HG02981 (cell line): Measurements from ENCODE around the gene EVPL.
"Not testable (repeated sequence)": the region's sequence is repeated elsewhere in the genome, so short reads cannot be mapped to it uniquely, and the experiment has no call there.

Experiments used
- ATAC-seq: cut with Tn5 transposase; IDR thresholded peaks from one replicate; pipeline ENCODE4 v1.9.1; 2021; ENCODE audit warnings: mild to moderate bottlenecking, moderate library complexity; ENCODE audit not compliant: unreplicated experiment

EVPL gene

GRCh38 chr17:75970011-75970523 lies 57.0 kb downstream of the EVPL start:
- no peak for ATAC-seq

DNA sequence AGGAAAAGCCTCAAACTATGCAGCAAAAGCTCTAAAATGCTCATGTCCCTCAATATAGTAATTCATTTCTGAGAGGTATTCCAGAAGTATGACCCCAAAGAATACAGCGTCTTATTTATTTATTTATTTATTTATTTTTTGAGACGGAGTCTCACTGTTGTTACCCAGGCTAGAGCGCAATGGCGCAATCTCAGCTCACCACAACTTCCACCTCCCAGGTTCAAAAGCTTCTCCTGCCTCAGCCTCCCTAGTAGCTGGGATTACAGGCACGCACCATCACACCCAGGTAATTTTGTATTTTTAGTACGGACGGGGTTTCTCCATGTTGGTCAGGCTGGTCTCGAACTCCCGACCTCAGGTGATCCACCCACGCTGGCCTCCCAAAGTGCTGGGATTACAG lies 58.1 kb downstream of the EVPL start:
- ATAC-seq, result not testable (repeated sequence)

DNA sequence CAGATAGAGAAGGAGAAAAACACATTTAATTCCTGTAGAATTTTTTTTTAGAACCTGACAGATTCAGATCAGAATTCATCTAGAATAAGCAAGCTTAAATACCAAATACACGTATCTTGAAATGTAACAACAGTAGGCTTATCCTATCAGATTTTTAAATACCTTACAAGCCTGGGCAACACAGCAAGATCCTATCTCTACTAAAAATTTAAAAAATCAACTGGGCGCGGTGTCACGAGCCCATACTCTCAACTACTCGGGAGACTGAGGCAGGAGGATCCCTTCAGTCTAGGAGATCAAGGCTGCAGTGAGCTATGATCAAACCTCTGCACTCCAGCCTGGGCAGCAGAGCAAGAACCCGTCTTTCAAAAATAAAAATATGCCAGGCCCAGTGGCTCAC lies 61.6 kb downstream of the EVPL start:
- ATAC-seq, result no peak

DNA sequence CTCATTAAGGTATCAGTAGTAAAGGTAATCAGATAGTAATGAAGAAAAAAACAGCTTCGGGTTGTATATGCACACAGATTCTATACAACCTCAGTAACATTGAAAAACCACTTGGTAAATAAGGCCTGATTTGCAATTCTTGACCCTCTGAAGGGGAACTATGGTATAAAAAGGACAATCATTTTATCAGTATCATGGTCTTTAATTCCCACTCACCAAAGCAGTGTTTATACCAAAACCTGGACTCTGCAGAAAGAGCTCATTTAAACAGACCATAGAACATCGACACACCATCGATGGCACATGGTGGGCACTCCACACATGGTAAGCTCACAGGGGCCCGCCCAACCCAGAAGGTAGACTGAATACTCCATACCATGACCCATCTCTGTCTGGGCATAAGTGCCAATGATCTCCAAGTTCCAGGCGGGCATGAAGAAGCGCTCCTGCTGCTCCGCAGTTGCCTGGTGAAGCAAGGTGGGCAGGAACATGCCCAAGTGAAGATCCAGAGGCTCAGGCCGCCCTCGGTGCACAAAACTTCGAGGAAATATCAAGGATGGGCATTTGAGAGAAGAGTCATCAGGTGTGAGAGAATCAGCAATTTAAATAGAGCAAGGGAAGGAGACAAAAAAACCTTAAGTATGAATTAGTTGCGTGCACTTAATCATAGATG lies 67.1 kb downstream of the EVPL start:
- no peak for ATAC-seq

DNA sequence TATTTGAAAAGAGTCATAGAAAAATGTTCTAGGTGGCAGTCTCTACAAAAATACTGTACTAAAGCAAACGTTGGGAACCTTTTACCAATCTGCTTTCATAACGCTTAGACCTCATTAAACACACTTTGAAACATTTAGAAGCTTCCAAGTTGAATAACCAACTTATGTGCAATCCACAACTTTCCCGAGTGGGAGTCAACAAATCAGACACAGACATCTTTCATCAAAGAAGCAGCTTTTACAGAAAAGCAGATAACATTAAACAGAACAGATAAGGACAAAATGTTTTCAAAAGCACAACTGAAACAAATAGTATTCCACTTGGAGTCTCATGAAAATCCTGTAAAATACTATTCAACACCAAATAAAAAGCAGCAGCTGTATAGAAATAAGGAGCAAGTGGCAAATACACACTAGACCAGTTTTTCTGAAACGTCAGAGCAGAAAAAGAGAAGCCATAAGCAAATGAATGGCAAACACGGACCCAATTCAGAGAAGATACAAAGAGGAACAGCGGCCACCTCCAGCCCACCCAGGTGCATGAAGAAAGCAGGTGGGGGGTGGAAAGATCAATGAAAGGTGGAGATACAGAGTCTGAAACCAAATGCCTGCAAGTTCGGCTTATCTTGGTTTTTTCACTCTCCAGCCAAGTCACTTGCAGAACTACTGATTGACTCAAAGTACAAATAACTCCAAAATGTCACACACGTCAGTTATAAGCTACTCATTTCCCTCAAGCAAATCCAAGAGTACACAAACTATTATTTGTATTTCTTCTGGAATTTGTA lies 67.9 kb downstream of the EVPL start:
- ATAC-seq, result no peak
